HEK293T (cell line): ENCODE data around the gene DLG2.

Source experiments
- CTCF ChIA-PET: fragments of 350-600 bp; formaldehyde crosslinking; extraction: SDS; loops from one replicate; lab custom pipeline; 2021; ENCODE audit warnings: antibody characterized with exemption, inconsistent platforms; lab: Yijun Ruan, JAX
- POLR2A ChIA-PET: fragments of 350-600 bp; formaldehyde crosslinking; extraction: SDS; loops from one replicate; lab custom pipeline; 2020; ENCODE audit warnings: antibody characterized with exemption, inconsistent platforms; lab: Yijun Ruan, JAX
- DNase-seq: peaks from one replicate; pipeline ENCODE4 v3.0.0; 2012; ENCODE audit warnings: mixed read lengths; ENCODE audit errors: extremely low spot score
- ARNT ChIP-seq: fragments of 450-650 bp; IDR thresholded peaks from 2 replicates; pipeline ENCODE4 v1.6.1; 2017; ENCODE audit warnings: mild to moderate bottlenecking
- BHLHE40 ChIP-seq: fragments of 450-650 bp; IDR thresholded peaks from 2 replicates; pipeline ENCODE4 v1.6.1; 2016; ENCODE audit warnings: mild to moderate bottlenecking, moderate library complexity, borderline replicate concordance
- CTBP1 ChIP-seq: fragments of 450-650 bp; IDR thresholded peaks from 2 replicates; pipeline ENCODE4 v1.6.1; 2016; ENCODE audit warnings: borderline replicate concordance
- ELF4 ChIP-seq: fragments of 450-650 bp; IDR thresholded peaks from 2 replicates; pipeline ENCODE4 v1.6.1; 2017; ENCODE audit warnings: antibody characterized with exemption
- FOXA1 ChIP-seq: fragments of 450-650 bp; IDR thresholded peaks from 2 replicates; pipeline ENCODE4 v1.6.1; 2016; ENCODE audit warnings: mild to moderate bottlenecking
- FOXK2 ChIP-seq: fragments of 450-650 bp; IDR thresholded peaks from 2 replicates; pipeline ENCODE4 v1.6.1; 2016; ENCODE audit warnings: mild to moderate bottlenecking
- FOXM1 ChIP-seq: fragments of 450-650 bp; IDR thresholded peaks from 2 replicates; pipeline ENCODE4 v1.6.1; 2017; ENCODE audit warnings: mild to moderate bottlenecking, borderline replicate concordance
- HDGF ChIP-seq: fragments of 450-650 bp; IDR thresholded peaks from 2 replicates; pipeline ENCODE4 v1.6.1; 2017; ENCODE audit warnings: antibody characterized with exemption, borderline replicate concordance
- L3MBTL2 ChIP-seq: fragments of 450-650 bp; conservative IDR thresholded peaks from 2 replicates; pipeline ENCODE4 v1.6.1; 2016; ENCODE audit warnings: mild to moderate bottlenecking
- LEF1 ChIP-seq: fragments of 450-650 bp; IDR thresholded peaks from 2 replicates; pipeline ENCODE4 v1.6.1; 2017; ENCODE audit warnings: mild to moderate bottlenecking, borderline replicate concordance
- NFRKB ChIP-seq: fragments of 450-650 bp; IDR thresholded peaks from 2 replicates; pipeline ENCODE4 v1.6.1; 2016; ENCODE audit warnings: mild to moderate bottlenecking, moderate library complexity
- PKNOX1 ChIP-seq: fragments of 450-650 bp; IDR thresholded peaks from 2 replicates; pipeline ENCODE4 v1.6.1; 2016
- SP1 ChIP-seq: fragments of 450-650 bp; IDR thresholded peaks from 2 replicates; pipeline ENCODE4 v1.6.1; 2017
- SUZ12 ChIP-seq: fragments of 450-650 bp; IDR thresholded peaks from 2 replicates; pipeline ENCODE4 v1.6.1; 2016; ENCODE audit warnings: mild to moderate bottlenecking
- TARDBP ChIP-seq: fragments of 450-650 bp; IDR thresholded peaks from 2 replicates; pipeline ENCODE4 v1.6.1; 2016
- ZNF384 ChIP-seq: fragments of 450-650 bp; IDR thresholded peaks from 2 replicates; pipeline ENCODE4 v1.6.1; 2016

DLG2 gene

DNA sequence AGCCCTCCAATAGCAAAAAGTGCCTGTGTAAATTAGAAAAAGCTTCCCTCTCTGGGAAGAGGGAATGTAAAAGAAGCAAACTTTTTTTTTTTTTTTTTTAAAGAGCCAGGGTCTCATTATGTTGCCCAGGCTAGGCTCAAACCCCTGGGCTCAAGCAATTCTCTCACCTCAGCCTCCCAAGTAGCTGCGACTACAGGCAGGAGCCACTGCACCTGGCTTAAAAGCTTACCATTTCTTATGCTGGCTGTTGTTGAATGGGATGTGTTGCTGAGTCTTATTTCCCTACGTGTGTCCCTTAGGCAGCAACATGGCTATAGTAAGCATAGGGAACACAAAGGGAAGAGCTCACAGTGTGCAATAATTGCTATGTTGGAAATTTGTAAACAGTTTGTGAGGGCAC lies 2115.5 kb downstream of the DLG2 start:
- DNase-seq: no peak
- CTCF ChIA-PET: no interaction called here
- POLR2A ChIA-PET: no interaction called here
- TF ChIP-seq FOXK2 (no peak), FOXA1 (no peak), LEF1 (no peak), NFRKB (no peak), TARDBP (no peak), ARNT (no peak), ZNF384 (no peak)

GRCh38 chr11:83510530-83511460 lies 2116.3 kb downstream of the DLG2 start:
- TF ChIP-seq PKNOX1 (no peak), L3MBTL2 (no peak), NFRKB (no peak), LEF1 (no peak), ELF4 (no peak), TARDBP (no peak), FOXK2 (no peak), ZNF384 (no peak), FOXA1 (no peak), FOXM1 (no peak), CTBP1 (no peak), SUZ12 (no peak), HDGF (no peak), SP1 (no peak), ARNT (no peak), BHLHE40 (no peak)
- CTCF ChIA-PET: interaction anchor here (0.6 kb wide), 1 partner anchor 234 kb away, joined by 3 read pairs; no protein-coding TSS in a partner anchor
- POLR2A ChIA-PET: no interaction called here
- no peak for DNase-seq

- ChIA-PET POLR2A (interaction anchor here (1.3 kb wide), 1 partner anchor 223 kb away, joined by 3 read pairs; the partner anchor contains the start of gene CCDC90B), CTCF (no interaction called here)
- no peak for DNase-seq
Observed at GRCh38 chr11:83508804-83509203, 2118.3 kb downstream of the DLG2 start.

GRCh38 chr11:83502041-83502440 lies 2125.1 kb downstream of the DLG2 start:
- TF ChIP-seq CTBP1 (no peak), SP1 (no peak), FOXK2 (no peak), HDGF (no peak), SUZ12 (no peak), FOXM1 (no peak), ELF4 (no peak), ARNT (no peak), ZNF384 (no peak), NFRKB (no peak), FOXA1 (no peak), TARDBP (no peak), LEF1 (no peak), BHLHE40 (no peak), PKNOX1 (no peak)
- ChIA-PET CTCF (interaction anchor here (0.7 kb wide), 1 partner anchor 19 kb away, joined by 3 read pairs; no protein-coding TSS in a partner anchor), POLR2A (no interaction called here)

More at GRCh38 chr11:83508804-83509203, 2118.3 kb downstream of the DLG2 start:
- TF ChIP-seq CTBP1 (no peak), BHLHE40 (no peak), HDGF (no peak), FOXM1 (no peak), SP1 (no peak), ELF4 (no peak)

DNA sequence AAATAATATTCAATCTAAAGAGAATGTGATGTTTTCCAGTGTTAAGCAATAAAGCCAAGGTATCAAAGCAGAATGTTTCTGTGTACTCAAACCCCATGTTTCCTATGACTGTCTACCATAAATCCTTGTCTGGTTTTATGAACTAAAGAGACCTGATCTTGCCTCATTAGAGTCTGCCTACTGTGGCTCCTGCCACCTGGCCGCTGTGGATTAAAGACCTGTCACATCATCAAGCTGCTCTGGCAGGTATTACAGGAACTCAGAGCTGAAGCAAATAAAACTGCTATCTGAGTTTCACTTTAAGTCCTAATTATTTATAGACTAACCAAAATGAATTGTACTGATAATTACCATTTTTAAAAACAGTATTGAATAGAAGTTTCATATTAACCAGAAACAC lies 2133.2 kb downstream of the DLG2 start:
- ChIA-PET CTCF (interaction anchor here (0.7 kb wide), 1 partner anchor 419 kb away, joined by 3 read pairs; no protein-coding TSS in a partner anchor), POLR2A (no interaction called here)
- TF ChIP-seq LEF1: no peak
- no peak for TF ChIP-seq ELF4
- no peak for TF ChIP-seq PKNOX1
- no peak for TF ChIP-seq NFRKB
- no peak for TF ChIP-seq L3MBTL2
- TF ChIP-seq FOXM1: no peak
- TF ChIP-seq TARDBP: no peak
- no peak for TF ChIP-seq BHLHE40
- no peak for TF ChIP-seq SUZ12
- no peak for TF ChIP-seq CTBP1
- TF ChIP-seq ARNT: no peak
- TF ChIP-seq FOXK2: no peak
- TF ChIP-seq HDGF: no peak
- no peak for DNase-seq

More at GRCh38 chr11:83502041-83502440, 2125.1 kb downstream of the DLG2 start:
- DNase-seq: no peak

DNA sequence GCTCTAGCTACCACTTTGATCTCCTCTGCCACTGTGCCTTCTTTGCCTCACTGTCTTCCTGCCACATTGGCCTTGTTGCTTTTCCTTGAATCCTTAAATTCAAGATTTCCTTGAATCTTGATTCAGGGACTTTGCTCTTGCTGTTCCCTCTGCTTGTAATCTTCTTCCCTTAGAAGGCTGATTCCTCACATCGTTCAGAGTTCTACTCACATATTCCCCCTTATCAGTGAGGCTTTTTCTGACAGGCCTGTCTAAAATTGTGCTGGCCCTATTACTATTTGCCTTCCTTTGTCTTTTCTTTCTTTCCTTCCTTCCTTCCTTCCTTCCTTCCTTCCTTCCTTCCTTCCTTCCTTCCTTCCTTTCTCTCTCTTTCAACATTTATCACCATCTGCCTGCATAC lies 2134.1 kb downstream of the DLG2 start:
- ChIA-PET POLR2A (no interaction called here), CTCF (no interaction called here)
- DNase-seq: no peak
- no peak for TF ChIP-seq LEF1
- TF ChIP-seq FOXM1: no peak
- TF ChIP-seq CTBP1: no peak
- no peak for TF ChIP-seq BHLHE40
- no peak for TF ChIP-seq ARNT
- no peak for TF ChIP-seq ZNF384
- TF ChIP-seq ELF4: no peak
- no peak for TF ChIP-seq FOXK2
- TF ChIP-seq TARDBP: no peak
